ENCODE data around the gene ABL1. TPM values are rescaled to one million over a fixed set of nuclear protein-coding genes. Genes with fewer than 3 reads are reported as not detected.
"Not testable (repeated sequence)": the region's sequence is repeated elsewhere in the genome, so short reads cannot be mapped to it uniquely, and the experiment has no call there.

The ABL1 gene
- total RNA-seq, 4 donors from 2014 or later = 60.3 to 97.0 (median 79.8) TPM

DNA sequence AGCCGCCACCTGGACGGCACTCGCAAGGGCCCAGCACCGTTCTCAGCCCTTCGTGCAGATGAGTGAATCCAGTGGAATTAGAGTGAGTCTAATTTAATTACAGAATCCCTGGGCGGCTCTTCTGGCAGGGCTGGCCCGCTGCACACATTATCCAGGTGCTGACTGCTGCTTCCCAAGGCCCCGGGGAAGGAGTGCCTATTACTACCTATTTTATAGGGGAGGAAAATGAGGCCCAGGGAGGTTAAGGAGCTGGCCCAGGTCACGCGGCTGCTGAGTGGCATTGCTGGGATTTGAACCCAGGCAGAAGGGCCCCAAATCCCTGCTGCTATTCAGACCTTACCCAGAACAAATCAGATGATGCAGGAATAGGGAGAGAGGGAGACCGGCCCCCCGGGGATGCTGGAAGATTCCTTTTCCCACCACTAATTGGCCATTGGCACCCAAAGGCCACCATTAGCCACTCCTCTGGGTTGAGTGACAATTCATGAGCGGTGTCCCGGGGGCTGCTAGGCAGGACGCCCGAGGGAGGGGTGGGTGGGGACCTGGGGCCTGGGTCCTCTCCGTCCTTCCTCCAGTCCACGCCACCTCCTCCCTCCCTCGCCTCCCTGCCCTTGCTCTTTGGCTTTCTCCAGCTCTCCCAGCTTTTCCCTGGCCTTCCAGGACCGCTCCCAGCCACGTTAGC, 71.8 kb downstream of the ABL1 start:
- TF ChIP-seq, protein P1, sequence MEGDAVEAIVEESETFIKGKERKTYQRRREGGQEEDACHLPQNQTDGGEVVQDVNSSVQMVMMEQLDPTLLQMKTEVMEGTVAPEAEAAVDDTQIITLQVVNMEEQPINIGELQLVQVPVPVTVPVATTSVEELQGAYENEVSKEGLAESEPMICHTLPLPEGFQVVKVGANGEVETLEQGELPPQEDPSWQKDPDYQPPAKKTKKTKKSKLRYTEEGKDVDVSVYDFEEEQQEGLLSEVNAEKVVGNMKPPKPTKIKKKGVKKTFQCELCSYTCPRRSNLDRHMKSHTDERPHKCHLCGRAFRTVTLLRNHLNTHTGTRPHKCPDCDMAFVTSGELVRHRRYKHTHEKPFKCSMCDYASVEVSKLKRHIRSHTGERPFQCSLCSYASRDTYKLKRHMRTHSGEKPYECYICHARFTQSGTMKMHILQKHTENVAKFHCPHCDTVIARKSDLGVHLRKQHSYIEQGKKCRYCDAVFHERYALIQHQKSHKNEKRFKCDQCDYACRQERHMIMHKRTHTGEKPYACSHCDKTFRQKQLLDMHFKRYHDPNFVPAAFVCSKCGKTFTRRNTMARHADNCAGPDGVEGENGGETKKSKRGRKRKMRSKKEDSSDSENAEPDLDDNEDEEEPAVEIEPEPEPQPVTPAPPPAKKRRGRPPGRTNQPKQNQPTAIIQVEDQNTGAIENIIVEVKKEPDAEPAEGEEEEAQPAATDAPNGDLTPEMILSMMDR (IDR thresholded peaks at IDR 0.05) = no peak
- TF ChIP-seq POLR2A (IDR thresholded peaks at IDR 0.05) = no peak
- Histone ChIP-seq H3K4me1 (no peaks in the 10 kb centered on the region), H3K36me3 (no peaks in the 10 kb centered on the region), H3K27ac (no peak overlapping the region), H3K4me3 (replicated peaks in 1 of 3) (no peak overlapping the region), H3K27me3 (no peaks in the 10 kb centered on the region), H3K9me3 (no peaks in the 10 kb centered on the region)
- 77 to 82% methylated on average over 21 of the region's 21 CpGs for WGBS, 2 donors
- intact Hi-C loops (cut with DNase I) = no loop called here
- DNase-seq = no peak

DNA sequence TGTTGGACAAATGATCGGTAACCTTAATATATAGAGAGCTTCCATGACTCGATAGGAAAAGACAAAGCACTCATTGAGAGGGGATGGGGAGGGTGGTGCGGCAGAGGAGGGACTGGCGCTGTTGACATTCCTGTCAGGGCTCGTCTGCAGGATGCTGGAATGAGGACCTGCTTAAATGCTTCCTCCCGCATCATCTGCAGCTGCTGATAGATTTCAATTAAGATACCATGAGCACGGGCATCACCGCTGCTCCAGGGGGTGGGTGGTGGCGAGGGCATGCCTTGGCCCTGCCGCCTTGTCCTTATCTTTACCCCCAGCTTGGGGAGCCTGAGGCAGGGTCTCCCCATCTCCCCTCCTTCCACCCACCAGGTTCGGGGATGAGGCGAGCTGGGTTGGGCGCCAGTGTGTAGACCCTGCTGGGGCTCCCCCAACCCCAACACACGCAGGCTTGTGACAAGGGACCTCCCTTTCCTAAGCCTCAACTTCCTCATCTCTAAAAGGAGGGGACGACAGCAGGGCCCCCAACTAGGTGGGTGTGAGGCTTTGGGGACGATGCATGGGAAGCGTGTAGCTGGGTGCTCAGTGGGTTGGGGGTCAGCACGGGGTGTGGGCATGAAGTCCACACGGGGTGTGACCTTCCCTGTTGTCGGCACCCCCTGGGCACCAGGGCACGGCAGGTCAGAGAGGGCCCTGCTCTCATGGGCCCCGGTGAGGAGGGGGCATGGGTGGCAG, 73.3 kb downstream of the ABL1 start:
- DNase-seq = no peak

DNA sequence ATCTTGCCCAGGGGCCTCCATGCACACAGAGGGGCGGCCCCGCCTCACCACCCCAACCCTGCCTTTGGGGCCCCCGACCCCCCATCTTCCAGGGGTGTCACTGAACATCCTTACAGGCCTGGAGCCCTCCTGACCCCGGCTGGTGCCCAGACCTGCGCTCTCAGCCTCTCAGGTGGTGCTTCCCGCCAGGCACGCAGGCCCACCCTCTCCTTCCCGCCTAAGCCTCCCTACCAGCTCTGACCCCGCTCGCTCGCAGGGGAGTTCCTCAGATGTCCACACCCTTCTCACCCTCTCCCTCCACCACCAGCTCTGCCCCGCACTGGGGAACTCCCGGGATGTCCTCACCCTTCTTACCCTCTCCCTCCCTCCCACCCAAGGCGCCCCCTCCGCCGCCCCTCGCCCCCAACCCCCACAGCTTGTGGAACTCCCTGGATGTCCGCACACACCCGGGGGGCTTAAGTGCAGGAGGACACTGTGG, 73.9 kb downstream of the ABL1 start:
- no peaks in the 10 kb centered on the region for H3K9me3 ChIP-seq
- no peaks in the 10 kb centered on the region for H3K36me3 ChIP-seq
- TF ChIP-seq POLR2A (IDR thresholded peaks at IDR 0.05) = no peak
- TF ChIP-seq, protein P1 (IDR thresholded peaks at IDR 0.05) = no peak
- intact Hi-C loops (cut with DNase I) = no loop called here
- no peaks in the 10 kb centered on the region for H3K4me1 ChIP-seq
- no peaks in the 10 kb centered on the region for H3K27me3 ChIP-seq
- H3K27ac ChIP-seq = no peak overlapping the region
- DNase-seq = no peak
- no peak overlapping the region for H3K4me3 ChIP-seq (replicated peaks in 1 of 3)
- 76 to 88% methylated on average over 16 to 19 of the region's 19 CpGs for WGBS, 2 donors

More for the DNA sequence above, 73.3 kb downstream of the ABL1 start:
- 64 to 72% methylated on average over 12 to 20 of the region's 22 CpGs for WGBS, 2 donors
- Histone ChIP-seq H3K4me3 (replicated peaks in 1 of 3) (no peak overlapping the region), H3K36me3 (no peaks in the 10 kb centered on the region), H3K27me3 (no peaks in the 10 kb centered on the region), H3K4me1 (no peaks in the 10 kb centered on the region), H3K27ac (no peak overlapping the region), H3K9me3 (no peaks in the 10 kb centered on the region)
- no peak for TF ChIP-seq POLR2A (IDR thresholded peaks at IDR 0.05)
- TF ChIP-seq, protein P1 (IDR thresholded peaks at IDR 0.05) = no peak
- intact Hi-C loops (cut with DNase I) = no loop called here

DNA sequence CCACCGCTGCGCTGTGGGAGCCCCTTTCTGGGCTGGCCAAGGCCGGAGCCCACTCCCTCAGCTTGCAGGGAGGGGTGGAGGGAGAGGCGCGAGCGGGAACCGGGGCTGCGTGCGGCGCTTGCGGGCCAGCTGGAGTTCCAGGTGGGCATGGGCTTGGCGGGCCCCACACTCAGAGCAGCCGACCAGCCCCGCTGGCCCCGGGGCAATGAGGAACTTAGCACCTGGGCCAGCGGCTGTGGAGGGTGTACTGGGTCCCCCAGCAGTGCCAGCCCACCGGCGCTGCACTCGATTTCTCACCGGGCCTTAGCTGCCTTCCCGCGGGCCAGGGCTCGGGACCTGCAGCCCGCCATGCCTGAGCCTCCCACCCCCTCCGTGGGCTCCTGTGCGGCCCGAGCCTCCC, 75.0 kb downstream of the ABL1 start:
- DNase-seq; H3K27ac ChIP-seq; intact Hi-C loops (cut with DNase I); H3K9me3 ChIP-seq; H3K36me3 ChIP-seq; H3K4me3 ChIP-seq (replicated peaks in 1 of 3); H3K4me1 ChIP-seq; H3K27me3 ChIP-seq: not testable (repeated sequence)
- WGBS, 2 donors = 90 to 92% methylated on average over 4 to 14 of the region's 27 CpGs

DNA sequence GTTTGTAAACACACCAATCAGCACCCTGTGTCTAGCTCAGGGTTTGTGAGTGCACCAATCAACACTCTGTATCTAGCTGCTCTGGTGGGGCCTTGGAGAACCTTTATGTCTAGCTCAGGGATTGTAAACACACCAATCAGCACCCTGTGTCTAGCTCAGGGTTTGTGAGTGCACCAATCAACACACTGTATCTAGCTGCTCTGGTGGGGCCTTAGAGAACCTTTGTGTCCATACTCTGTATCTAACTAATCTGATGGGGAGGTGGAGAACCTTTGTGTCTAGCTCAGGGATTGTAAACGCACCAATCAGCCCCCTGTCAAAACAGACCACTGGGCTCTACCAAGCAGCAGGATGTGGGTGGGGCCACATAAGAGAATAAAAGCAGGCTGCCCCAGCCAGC, 75.6 kb downstream of the ABL1 start:
- H3K4me3 ChIP-seq (replicated peaks in 1 of 3); H3K27ac ChIP-seq; H3K4me1 ChIP-seq; H3K9me3 ChIP-seq; H3K27me3 ChIP-seq; intact Hi-C loops (cut with DNase I); H3K36me3 ChIP-seq; DNase-seq: not testable (repeated sequence)
- WGBS, 2 donors = 20 to 75% methylated on average over 1 of the region's 1 CpG
